ENCODE data around the gene ABCG8.

DNA sequence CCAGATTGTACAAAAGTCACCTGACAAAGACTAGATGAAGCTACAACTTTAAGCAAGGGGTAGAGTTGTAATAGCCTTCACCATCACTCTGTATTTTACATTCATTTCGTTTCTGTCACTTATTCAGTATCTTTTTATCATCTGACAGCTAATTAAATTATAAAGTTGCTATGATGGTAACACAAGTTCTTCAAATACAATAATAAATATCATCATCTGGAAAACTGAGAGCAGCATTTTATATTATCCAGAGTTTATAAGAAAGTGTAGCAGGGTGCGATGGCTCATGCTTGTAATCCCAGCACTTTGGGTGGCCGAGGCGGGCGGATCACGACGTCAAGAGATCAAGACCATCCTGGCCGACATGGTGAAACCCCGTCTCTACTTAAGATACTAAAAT lies 43.8 kb upstream of the ABCG8 start:
- no peak for TF ChIP-seq POLR2A (IDR thresholded peaks at IDR 0.05; ENCODE audit: extremely low read depth, insufficient read length)
- TF ChIP-seq, protein P1, sequence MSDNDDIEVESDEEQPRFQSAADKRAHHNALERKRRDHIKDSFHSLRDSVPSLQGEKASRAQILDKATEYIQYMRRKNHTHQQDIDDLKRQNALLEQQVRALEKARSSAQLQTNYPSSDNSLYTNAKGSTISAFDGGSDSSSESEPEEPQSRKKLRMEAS (IDR thresholded peaks at IDR 0.05; ENCODE audit: low read depth, low read length), result no peak
- TF ChIP-seq, protein P2, sequence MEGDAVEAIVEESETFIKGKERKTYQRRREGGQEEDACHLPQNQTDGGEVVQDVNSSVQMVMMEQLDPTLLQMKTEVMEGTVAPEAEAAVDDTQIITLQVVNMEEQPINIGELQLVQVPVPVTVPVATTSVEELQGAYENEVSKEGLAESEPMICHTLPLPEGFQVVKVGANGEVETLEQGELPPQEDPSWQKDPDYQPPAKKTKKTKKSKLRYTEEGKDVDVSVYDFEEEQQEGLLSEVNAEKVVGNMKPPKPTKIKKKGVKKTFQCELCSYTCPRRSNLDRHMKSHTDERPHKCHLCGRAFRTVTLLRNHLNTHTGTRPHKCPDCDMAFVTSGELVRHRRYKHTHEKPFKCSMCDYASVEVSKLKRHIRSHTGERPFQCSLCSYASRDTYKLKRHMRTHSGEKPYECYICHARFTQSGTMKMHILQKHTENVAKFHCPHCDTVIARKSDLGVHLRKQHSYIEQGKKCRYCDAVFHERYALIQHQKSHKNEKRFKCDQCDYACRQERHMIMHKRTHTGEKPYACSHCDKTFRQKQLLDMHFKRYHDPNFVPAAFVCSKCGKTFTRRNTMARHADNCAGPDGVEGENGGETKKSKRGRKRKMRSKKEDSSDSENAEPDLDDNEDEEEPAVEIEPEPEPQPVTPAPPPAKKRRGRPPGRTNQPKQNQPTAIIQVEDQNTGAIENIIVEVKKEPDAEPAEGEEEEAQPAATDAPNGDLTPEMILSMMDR (IDR thresholded peaks at IDR 0.05; ENCODE audit: low read depth, low read length), result no peak
- TF ChIP-seq MYC (IDR thresholded peaks at IDR 0.05; ENCODE audit: low read depth, low read length), result no peak

Measured in NB4 (cell line).